ENCODE results near the gene DUS4L.
A peak's percentile ranks its signal among the peaks of the same experiment; 100 is the strongest.

The DUS4L gene

DNA sequence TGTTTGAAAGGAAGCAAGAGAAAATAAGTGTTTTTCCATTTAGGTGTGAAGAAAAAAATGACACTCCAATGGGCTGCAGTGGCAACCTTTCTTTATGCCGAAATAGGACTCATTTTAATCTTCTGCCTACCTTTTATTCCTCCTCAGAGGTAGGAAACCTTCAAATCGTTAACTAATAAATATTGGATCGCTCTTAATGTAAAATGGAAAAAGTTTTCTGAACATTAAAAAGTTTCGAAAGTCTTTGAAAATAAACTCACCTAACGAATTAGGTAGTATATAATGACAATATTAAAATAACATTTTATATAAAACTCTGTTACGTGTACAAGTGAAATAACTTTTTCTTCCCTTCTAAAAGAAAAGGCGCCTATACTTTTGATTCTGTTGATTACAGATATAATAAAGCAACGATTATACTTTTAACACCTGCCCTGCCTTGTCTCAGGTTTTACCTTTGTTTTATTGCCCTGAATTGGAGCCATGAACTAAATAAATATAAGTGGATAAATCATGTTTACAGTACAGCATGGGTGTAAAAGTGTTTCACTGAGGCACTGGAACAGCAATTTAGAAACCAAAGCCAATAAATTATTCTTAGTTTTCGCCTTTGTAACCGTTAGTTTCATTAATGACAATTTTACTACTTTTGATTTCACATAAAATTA, 17.1 kb downstream of the DUS4L start:
- no peak for DNase-seq (ENCODE audit: low read depth)

DNA sequence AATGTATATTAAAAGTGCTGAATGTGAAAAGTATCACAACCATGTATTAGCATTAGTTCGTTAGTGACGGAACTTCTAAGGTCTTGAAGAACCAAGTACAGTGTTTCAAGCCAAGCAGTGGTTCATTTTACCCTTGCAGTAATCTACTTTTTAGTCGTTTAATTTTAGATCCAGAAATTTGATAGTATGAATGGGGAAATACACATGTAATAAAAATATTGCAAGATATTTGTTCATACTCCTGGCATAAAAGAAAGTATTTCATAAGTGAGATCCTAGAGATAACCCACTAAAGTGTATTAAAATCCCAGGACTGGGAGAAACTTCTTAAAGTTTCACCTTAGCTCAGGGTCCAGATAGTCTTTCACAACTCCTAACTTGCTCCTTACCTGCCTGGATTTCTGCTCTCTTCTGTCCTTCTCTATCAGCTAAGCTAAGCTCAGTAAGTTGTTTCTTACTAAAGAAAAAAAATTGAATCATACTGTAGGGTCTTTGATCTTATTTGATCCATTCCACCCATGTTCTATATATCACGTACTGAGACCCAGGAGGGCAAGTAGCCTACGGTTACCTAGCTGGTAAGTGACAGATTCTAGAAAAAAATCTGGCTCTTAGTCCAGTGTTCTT, 17.7 kb downstream of the DUS4L start:
- no peak for DNase-seq (ENCODE audit: low read depth)

- DNase-seq (ENCODE audit: low read depth): no peak
These were observed 19.1 kb downstream of the DUS4L start for GRCh38 chr7:107582875-107583274.

- DNase-seq (ENCODE audit: low read depth): no peak
These were observed 20.9 kb downstream of the DUS4L start for GRCh38 chr7:107584716-107585115.

DNA sequence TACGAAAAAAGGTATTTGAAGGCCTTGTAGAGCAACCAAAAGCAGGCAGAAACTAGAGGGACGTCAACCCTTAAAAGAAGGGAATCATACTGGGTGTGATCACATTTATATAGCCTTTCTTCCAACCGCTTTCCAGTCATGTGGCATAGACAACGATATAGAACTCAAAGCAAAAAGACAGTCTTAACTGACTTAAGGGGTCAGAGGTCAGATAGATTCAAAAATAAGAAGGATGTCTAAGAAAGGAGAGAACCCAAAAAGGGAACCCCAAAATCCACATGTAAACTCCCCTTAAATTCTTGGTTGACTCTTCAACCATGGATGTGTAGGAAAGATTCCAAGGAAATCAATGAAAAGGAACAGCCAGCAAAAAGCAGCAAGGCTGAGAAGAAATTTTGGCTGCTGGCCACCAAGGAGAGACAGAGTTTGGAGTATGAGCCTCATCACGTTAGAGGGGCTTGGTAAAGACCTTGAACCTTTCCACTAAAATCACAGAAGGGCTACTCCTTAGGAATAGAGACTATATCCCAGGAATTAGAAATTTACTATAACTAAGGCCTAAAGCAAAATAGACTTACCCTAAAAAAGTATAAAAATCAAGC, 24.9 kb downstream of the DUS4L start:
- DNase-seq (ENCODE audit: low read depth): no peak

- no peak for DNase-seq (ENCODE audit: low read depth)
These were observed 27.6 kb downstream of the DUS4L start for GRCh38 chr7:107591421-107591820.

- peak; percentile 71 for DNase-seq (ENCODE audit: low read depth)
These were observed 28.7 kb downstream of the DUS4L start for GRCh38 chr7:107592361-107593024.

GRCh38 chr7:107593025-107593410, 29.2 kb downstream of the DUS4L start:
- no peak for DNase-seq (ENCODE audit: low read depth)

GRCh38 chr7:107594961-107595737, 31.4 kb downstream of the DUS4L start:
- peak; percentile 95 for DNase-seq (ENCODE audit: low read depth)

DNA sequence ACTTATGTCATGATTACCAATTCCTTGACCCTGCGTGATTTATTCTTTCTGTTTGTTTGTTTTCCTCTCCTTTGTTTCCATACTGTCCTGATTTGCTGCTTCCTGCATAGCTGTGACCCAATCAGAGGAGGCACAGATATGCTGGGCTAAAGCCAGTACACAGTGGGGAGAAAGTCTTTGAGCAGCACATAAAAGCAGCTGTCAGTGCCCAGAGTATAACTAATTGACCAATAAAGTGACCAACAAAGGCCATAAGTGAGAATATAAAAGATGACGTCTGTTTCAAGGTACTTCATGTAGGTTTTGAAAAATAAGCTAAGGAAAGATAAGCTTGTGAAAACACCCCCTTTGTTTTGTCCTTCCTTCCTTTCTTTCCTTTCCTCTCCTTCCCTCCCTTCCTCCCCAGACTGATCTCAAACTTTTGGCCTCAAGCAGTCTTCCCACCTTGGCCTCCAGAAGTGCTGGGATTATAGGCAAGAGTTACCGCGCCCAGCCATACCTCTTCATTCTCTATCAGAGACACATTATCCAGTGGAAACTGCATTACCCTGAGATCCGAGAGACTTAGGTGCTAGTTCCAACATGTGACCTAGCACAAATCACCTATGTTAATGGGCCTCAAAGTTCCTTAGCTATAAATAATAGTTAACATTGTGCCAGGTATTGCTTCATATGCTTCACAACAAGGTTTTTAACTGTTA, 33.3 kb downstream of the DUS4L start:
- DNase-seq (ENCODE audit: low read depth): no peak

- DNase-seq (ENCODE audit: low read depth): no peak
These were observed 33.8 kb downstream of the DUS4L start for GRCh38 chr7:107597582-107597916.

DNA sequence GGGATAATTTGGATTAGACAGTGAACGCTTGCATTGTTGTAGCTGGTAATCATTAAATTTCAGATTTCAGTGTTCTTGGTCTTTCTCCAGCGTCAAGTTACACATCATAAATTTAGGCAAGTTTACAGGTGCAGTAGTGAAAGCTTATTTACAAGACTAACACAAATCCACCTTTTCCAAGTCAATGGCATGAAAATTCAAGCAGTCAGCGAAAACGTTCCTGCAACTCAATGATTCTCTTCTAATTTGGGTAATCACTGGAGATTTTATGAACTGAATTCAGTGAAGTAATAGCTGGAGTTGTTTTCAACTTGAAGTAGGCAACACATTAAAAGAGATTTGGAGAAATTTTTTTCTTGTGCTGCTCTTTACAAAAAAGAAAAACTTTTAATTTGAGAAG, 34.2 kb downstream of the DUS4L start:
- DNase-seq (ENCODE audit: low read depth): no peak

DNA sequence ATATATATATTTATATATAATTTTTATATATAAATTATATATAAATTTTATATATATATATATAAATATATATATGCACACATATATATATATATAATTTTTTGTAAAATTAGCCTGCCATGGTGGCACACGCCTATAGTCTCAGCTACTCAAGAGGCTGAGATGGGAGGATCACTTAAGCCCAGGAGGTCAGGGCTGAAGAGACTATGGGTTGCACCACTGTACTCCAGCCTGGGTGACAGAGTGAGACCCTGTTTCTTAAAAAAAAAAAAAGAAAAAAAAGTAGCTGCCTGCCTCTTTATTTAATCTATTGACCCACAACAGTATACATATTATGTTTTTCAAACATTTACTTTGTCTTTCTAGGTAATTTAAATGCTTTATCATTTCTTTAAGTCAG, 35.5 kb downstream of the DUS4L start:
- no peak for DNase-seq (ENCODE audit: low read depth)

DNA sequence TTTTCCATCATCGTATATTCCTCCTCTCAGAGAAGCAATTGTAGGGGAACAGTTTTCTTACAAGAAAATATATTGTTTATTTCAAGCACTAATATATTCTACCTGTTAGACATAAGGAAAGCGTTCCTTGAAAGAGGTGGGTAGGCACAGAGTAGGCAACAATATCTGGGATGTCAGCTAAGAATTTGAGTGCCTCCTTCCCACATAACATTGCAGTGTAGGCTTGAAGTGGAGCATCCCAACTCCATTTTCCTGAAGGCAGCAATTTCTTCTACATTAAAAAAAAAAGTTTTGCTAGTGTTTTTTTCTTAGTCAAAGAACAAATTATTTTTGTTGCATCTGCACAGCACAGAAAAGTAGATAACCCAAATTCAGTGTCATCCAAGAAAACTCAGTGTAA, 37.0 kb downstream of the DUS4L start:
- no peak for DNase-seq (ENCODE audit: low read depth)

DNA sequence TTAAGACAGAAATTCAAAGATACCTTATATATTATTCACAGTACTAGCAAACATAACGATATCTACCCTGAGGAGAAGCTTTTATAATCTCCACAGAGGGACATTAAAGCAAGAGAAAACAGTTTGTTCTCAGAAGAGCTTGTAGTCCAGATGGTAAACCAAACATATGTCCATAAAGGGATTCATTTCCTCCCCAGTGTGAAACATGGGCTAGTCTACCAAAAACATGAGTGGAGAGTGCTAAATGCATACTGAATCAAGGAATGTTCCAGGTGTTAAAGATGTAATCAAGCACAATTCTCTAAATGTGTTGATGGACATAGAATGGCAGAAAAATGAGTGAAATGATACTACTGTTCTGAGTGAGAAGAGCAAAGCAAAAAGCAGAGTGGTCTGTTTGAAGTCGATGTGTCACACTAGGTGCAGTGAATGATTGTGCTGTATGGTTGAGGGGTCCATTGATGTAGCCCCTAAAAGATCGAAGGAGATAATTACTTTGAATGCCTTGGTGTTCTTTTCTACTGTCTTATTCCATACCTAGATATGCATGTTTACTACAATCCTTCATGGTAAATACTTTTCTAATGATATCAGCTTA, 41.5 kb downstream of the DUS4L start:
- no peak for DNase-seq (ENCODE audit: low read depth)

DNA sequence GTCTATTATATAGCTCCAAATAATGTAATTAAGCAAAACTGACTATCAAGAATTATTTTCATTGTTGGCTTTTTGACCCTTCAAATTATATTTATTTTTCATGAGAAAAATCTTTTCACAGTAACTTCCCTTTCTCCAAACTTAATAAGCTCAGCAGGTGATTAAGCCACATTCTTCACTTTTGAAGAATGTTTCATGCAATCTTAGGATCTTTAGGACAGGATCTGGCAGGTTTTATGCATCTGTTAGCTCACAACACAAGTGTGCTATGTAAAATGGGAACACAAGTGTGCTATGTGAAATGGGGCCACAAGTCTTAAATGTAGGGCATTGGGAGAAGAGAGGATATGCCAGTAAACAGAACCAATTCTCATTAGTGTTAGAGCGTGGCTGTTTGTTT, 42.5 kb downstream of the DUS4L start:
- DNase-seq (ENCODE audit: low read depth): no peak

- DNase-seq (ENCODE audit: low read depth): no peak
These were observed 46.1 kb downstream of the DUS4L start for GRCh38 chr7:107609811-107610261.

GRCh38 chr7:107610323-107610722, 46.6 kb downstream of the DUS4L start:
- DNase-seq (ENCODE audit: low read depth): no peak

DNA sequence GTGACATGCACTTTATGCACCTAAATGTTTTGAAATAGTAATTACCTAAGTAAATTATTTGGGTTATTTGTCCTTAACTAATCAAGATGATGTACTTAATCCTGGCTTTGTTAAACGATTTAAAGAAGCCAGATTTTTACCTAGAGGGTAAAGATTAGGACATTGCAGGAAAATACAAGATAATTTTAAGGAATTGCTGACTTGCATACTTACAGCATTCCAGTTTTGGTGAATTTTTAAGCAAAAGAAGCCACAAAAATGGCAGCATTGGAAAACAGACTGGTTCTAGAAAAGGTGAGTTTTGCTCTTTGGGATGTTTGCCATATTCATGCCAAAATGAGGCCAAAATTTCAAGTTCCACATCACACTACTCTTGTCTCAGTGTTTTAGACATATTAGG, 49.7 kb downstream of the DUS4L start:
- no peak for DNase-seq (ENCODE audit: low read depth)

GRCh38 chr7:107613948-107614347, 50.2 kb downstream of the DUS4L start:
- DNase-seq (ENCODE audit: low read depth): no peak

DNA sequence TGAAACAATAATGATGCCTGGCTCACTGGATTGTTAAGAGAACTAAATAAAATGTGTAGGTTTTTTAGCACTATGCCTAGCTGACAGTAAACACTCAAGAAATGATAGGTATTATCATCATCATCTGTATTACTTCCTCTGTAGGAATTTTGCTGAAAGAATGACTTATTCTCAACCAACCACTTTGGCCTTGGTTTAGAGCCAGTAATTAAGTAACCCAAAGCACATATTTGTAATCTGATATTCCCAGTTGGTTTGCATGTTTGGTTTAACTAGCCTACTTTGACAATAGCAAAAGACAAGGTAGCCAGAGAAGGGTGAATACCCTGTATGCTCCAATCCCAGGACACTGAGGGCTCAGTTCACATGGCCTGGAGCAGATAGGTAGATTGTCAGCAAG, 50.7 kb downstream of the DUS4L start:
- DNase-seq (ENCODE audit: low read depth): peak; percentile 63

Measured in ELR (cell line).